ENCODE data around the gene RALGAPA2. TPM values are rescaled to one million over a fixed set of nuclear protein-coding genes. Genes with fewer than 3 reads are reported as not detected.

The RALGAPA2 gene
- total RNA-seq, 2 experiments from 2014 or later: 21.2 to 21.9 TPM

DNA sequence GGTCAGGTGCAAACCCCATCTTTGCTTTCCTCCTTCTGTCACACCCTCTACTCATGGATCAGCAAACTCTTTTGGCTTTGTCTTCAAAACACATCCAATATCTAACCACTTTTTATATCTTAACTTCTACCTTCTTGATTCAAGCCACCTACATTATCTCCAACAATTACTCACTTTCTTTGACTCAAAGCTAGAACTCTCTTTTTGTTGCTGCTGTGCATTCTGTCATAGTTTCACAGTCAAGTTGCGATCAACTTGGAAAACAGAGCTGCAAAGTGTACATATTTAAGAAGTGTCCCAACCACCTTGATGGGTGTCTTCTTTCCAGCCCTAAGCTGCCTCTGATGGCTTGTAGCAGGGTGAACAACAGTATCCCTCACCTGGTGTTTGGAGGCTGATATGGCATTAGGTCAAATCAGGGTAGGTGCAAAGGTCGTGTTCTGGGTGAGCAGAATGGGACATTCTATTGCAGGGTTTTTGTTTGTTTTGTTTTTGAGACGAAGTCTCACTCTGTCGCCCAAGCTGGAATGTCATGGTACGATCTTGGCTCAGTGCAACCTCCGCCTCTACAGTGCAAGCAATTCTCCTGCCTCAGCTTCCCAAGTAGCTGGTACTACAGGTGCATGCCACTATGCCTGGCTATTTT is 43.4 kb upstream of the RALGAPA2 start:
- H3K9me3 Mint-ChIP-seq: no peaks in the 10 kb centered on the region
- intact Hi-C loops (cut with DNase I, micrococcal nuclease): no loop called here
- POLR2A ChIA-PET: no interaction called here
- H3K4me1 ChIP-seq (ENCODE audit: insufficient read depth, low read length): no peaks in the 10 kb centered on the region
- H3K36me3 Mint-ChIP-seq (ENCODE audit: low read depth): no peaks in the 10 kb centered on the region
- H3K4me3 ChIP-seq (ENCODE audit: low read length): no peak overlapping the region
- no peak overlapping the region for H3K4me3 Mint-ChIP-seq
- H3K27ac Mint-ChIP-seq: no peak overlapping the region
- H3K27me3 Mint-ChIP-seq: peaks cover 23% of the 10 kb centered on the region
- H3K36me3 ChIP-seq (ENCODE audit: insufficient read depth, low read length): no peaks in the 10 kb centered on the region
- H3K27me3 ChIP-seq (ENCODE audit: control insufficient read depth in 1 of 2, insufficient read depth in 2 of 2, low read length in 2 of 2): no peaks in the 10 kb centered on the region
- TF ChIP-seq, protein P1, sequence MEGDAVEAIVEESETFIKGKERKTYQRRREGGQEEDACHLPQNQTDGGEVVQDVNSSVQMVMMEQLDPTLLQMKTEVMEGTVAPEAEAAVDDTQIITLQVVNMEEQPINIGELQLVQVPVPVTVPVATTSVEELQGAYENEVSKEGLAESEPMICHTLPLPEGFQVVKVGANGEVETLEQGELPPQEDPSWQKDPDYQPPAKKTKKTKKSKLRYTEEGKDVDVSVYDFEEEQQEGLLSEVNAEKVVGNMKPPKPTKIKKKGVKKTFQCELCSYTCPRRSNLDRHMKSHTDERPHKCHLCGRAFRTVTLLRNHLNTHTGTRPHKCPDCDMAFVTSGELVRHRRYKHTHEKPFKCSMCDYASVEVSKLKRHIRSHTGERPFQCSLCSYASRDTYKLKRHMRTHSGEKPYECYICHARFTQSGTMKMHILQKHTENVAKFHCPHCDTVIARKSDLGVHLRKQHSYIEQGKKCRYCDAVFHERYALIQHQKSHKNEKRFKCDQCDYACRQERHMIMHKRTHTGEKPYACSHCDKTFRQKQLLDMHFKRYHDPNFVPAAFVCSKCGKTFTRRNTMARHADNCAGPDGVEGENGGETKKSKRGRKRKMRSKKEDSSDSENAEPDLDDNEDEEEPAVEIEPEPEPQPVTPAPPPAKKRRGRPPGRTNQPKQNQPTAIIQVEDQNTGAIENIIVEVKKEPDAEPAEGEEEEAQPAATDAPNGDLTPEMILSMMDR (IDR thresholded peaks at IDR 0.05): no peak
- CTCF ChIA-PET: no interaction called here
- no peaks in the 10 kb centered on the region for H3K9me3 ChIP-seq (ENCODE audit: control insufficient read depth in 1 of 2, insufficient read depth in 1 of 2, low read length in 2 of 2)
- H3K27ac ChIP-seq (ENCODE audit: low read depth in 1 of 2, low read length in 2 of 2): no peak overlapping the region
- DNase-seq (no peak), ATAC-seq (ENCODE audit: poor library complexity) (no peak)
- no peaks in the 10 kb centered on the region for H3K4me1 Mint-ChIP-seq (ENCODE audit: low read depth)

DNA sequence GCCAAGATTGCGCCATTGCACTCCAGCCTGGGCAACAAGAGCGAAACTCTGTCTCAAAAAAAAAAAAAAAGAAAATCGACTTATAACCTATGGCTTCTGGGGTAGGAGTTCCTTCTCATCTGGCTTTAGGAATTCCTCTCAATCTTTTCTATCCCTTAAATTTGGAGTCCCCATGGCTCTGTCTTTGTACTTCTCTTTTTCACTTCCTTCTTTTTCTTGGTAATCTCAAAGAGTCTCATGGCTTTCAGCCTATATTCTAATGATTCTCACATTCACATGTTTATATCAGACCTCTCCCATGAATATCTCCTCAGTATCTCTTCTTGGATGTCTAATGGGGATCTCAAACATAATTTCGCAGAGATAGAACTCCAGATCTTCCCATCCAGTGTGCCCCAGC is 42.8 kb upstream of the RALGAPA2 start:
- CTCF ChIA-PET: no interaction called here
- ATAC-seq (ENCODE audit: poor library complexity) (no peak), DNase-seq (no peak)
- Histone ChIP-seq H3K4me1 (ENCODE audit: insufficient read depth, low read length) (no peaks in the 10 kb centered on the region), H3K27ac (ENCODE audit: low read depth in 1 of 2, low read length in 2 of 2) (no peak overlapping the region), H3K27me3 (ENCODE audit: control insufficient read depth in 1 of 2, insufficient read depth in 2 of 2, low read length in 2 of 2) (no peaks in the 10 kb centered on the region), H3K4me3 (ENCODE audit: low read length) (no peak overlapping the region), H3K36me3 (ENCODE audit: insufficient read depth, low read length) (no peaks in the 10 kb centered on the region), H3K9me3 (ENCODE audit: control insufficient read depth in 1 of 2, insufficient read depth in 1 of 2, low read length in 2 of 2) (no peaks in the 10 kb centered on the region)
- Mint-ChIP-seq H3K27ac (no peak overlapping the region), H3K4me1 (ENCODE audit: low read depth) (no peaks in the 10 kb centered on the region), H3K36me3 (ENCODE audit: low read depth) (no peaks in the 10 kb centered on the region), H3K27me3 (peaks cover 23% of the 10 kb centered on the region), H3K9me3 (no peaks in the 10 kb centered on the region), H3K4me3 (no peak overlapping the region)
- intact Hi-C loops (cut with DNase I, micrococcal nuclease): no loop called here
- POLR2A ChIA-PET: no interaction called here
- TF ChIP-seq, protein P1 (IDR thresholded peaks at IDR 0.05): no peak

DNA sequence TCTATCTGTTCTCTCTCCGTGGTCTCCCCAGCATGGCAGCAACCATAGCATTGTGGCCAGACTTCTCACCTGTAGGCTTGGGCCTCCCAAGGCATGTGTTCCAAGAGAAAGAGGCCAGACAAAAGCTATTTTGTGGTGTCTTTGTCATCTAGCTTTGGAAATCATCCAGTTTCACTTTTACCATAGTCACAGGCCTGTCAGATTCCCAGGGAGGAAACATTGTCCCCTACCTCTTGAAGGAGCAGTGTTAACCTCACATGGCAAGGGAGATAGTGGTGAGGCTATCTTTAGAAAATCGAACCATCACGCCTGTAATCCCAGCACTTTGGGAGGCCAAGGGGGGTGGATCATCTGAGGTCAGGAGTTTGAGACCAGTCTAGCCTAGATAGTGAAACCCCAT is 42.3 kb upstream of the RALGAPA2 start:
- no peaks in the 10 kb centered on the region for H3K4me1 Mint-ChIP-seq (ENCODE audit: low read depth)
- H3K27ac Mint-ChIP-seq: no peak overlapping the region
- CTCF ChIA-PET: no interaction called here

More for the DNA sequence above, 42.3 kb upstream of the RALGAPA2 start:
- Histone ChIP-seq H3K27ac (ENCODE audit: low read depth in 1 of 2, low read length in 2 of 2) (no peak overlapping the region), H3K4me3 (ENCODE audit: low read length) (no peak overlapping the region), H3K27me3 (ENCODE audit: control insufficient read depth in 1 of 2, insufficient read depth in 2 of 2, low read length in 2 of 2) (no peaks in the 10 kb centered on the region), H3K9me3 (ENCODE audit: control insufficient read depth in 1 of 2, insufficient read depth in 1 of 2, low read length in 2 of 2) (no peaks in the 10 kb centered on the region), H3K36me3 (ENCODE audit: insufficient read depth, low read length) (no peaks in the 10 kb centered on the region), H3K4me1 (ENCODE audit: insufficient read depth, low read length) (no peaks in the 10 kb centered on the region)
- ATAC-seq (ENCODE audit: poor library complexity): no peak
- TF ChIP-seq, protein P1 (IDR thresholded peaks at IDR 0.05): no peak
- peaks cover 23% of the 10 kb centered on the region for H3K27me3 Mint-ChIP-seq
- no peaks in the 10 kb centered on the region for H3K36me3 Mint-ChIP-seq (ENCODE audit: low read depth)
- DNase-seq: no peak
- POLR2A ChIA-PET: no interaction called here
- intact Hi-C loops (cut with DNase I, micrococcal nuclease): no loop called here
- no peak overlapping the region for H3K4me3 Mint-ChIP-seq
- no peaks in the 10 kb centered on the region for H3K9me3 Mint-ChIP-seq

Data from CD4-positive, alpha-beta T cell (primary cell).